Measurements from ENCODE around the gene ALPG.

DNA sequence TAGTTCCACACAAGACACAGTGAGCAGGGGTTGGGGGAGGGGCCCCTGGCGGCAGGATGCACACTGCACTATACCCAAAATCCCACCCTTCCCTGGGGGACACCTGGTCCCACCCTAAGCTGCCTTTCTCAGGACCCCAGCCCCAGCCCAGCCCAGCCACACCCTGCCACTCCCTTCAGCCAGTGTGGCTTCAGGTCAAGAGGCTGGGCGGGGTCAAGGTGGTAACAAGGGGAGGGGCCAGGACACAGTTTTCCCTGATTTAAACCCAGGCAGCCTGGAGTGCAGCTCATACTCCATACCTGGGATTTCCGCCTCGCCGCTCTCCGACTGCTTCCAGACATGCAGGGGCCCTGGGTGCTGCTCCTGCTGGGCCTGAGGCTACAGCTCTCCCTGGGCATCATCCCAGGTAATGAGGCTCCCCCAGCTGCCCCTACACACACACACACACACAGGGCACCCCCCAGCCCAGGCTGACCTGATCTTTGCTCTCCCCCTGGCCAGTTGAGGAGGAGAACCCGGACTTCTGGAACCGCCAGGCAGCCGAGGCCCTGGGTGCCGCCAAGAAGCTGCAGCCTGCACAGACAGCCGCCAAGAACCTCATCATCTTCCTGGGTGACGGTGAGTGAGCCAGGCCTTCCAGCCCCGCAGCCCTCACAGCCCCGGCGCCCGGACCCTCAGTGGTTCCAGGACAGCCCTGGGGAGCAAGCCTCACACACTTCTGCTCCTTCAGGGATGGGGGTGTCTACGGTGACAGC is at the start of gene ALPG:
- TF ChIP-seq RCOR1 (IDR thresholded peaks at IDR 0.05; ENCODE audit: insufficient replicate concordance, low read length) (no peak), MAZ (IDR thresholded peaks at IDR 0.05; ENCODE audit: borderline replicate concordance, low read depth, low read length) (no peak), SMC3 (IDR thresholded peaks at IDR 0.05; ENCODE audit: low read depth, low read length) (no peak), RAD21 (IDR thresholded peaks at IDR 0.05; ENCODE audit: low read length) (no peak), POLR2A (IDR thresholded peaks at IDR 0.05; ENCODE audit: low read depth, low read length) (no peak), MAFK (IDR thresholded peaks at IDR 0.05; ENCODE audit: low read depth, low read length) (no peak), RFX5 (IDR thresholded peaks at IDR 0.05; ENCODE audit: low read depth, low read length) (no peak), MXI1 (IDR thresholded peaks at IDR 0.05; ENCODE audit: borderline replicate concordance, low read depth, low read length) (no peak), NFE2L2 (IDR thresholded peaks at IDR 0.05; ENCODE audit: low read depth, low read length) (no peak), CHD1 (IDR thresholded peaks at IDR 0.05; ENCODE audit: low read depth, low read length) (no peak), CEBPB (IDR thresholded peaks at IDR 0.05; ENCODE audit: low read depth, low read length) (no peak)
- TF ChIP-seq, protein P1, sequence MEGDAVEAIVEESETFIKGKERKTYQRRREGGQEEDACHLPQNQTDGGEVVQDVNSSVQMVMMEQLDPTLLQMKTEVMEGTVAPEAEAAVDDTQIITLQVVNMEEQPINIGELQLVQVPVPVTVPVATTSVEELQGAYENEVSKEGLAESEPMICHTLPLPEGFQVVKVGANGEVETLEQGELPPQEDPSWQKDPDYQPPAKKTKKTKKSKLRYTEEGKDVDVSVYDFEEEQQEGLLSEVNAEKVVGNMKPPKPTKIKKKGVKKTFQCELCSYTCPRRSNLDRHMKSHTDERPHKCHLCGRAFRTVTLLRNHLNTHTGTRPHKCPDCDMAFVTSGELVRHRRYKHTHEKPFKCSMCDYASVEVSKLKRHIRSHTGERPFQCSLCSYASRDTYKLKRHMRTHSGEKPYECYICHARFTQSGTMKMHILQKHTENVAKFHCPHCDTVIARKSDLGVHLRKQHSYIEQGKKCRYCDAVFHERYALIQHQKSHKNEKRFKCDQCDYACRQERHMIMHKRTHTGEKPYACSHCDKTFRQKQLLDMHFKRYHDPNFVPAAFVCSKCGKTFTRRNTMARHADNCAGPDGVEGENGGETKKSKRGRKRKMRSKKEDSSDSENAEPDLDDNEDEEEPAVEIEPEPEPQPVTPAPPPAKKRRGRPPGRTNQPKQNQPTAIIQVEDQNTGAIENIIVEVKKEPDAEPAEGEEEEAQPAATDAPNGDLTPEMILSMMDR (conservative IDR thresholded peaks at IDR 0.05; ENCODE audit: low read depth, low read length) = no peak
- TF ChIP-seq, protein P2, sequence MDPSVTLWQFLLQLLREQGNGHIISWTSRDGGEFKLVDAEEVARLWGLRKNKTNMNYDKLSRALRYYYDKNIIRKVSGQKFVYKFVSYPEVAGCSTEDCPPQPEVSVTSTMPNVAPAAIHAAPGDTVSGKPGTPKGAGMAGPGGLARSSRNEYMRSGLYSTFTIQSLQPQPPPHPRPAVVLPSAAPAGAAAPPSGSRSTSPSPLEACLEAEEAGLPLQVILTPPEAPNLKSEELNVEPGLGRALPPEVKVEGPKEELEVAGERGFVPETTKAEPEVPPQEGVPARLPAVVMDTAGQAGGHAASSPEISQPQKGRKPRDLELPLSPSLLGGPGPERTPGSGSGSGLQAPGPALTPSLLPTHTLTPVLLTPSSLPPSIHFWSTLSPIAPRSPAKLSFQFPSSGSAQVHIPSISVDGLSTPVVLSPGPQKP (IDR thresholded peaks at IDR 0.05; ENCODE audit: borderline replicate concordance, low read depth, low read length) = no peak
- TF ChIP-seq, protein P3, sequence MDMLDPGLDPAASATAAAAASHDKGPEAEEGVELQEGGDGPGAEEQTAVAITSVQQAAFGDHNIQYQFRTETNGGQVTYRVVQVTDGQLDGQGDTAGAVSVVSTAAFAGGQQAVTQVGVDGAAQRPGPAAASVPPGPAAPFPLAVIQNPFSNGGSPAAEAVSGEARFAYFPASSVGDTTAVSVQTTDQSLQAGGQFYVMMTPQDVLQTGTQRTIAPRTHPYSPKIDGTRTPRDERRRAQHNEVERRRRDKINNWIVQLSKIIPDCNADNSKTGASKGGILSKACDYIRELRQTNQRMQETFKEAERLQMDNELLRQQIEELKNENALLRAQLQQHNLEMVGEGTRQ (IDR thresholded peaks at IDR 0.05; ENCODE audit: low read depth, low read length) = no peak
